Activated naive CD4-positive, alpha-beta T cell treated with anti-CD3 and anti-CD28 coated beads, Interleukin-2, amount 50 U/mL, for 72 hours (primary cell): ENCODE measurements around the gene SRRM3. TPM values are rescaled to one million over a fixed set of nuclear protein-coding genes. Genes with fewer than 3 reads are reported as not detected.
"Not testable (repeated sequence)": the region's sequence is repeated elsewhere in the genome, so short reads cannot be mapped to it uniquely, and the experiment has no call there.

Experiments used
- ATAC-seq, 2 donors: fragments of 150-1000 bp; cut with Tn5 transposase; 2 replicates each; pipeline ENCODE4 v1.10.0; 2021; ENCODE audit warnings: mild to moderate bottlenecking in 2 of 2, moderate library complexity in 2 of 2
- DNase-seq, 2 donors: peaks; one replicate each; pipeline ENCODE4 v3.0.0; 2021 to 2022; ENCODE audit warnings: low spot score in 2 of 2
- H3K27ac Mint-ChIP-seq, 2 donors: one replicate each; pipeline ENCODE4 v1.8.0; 2022; ENCODE audit warnings: mild to moderate bottlenecking in 2 of 2, mixed read lengths in 2 of 2
- H3K36me3 Mint-ChIP-seq, 2 donors: one replicate each; pipeline ENCODE4 v1.8.0; 2022; ENCODE audit warnings: mixed read lengths in 2 of 2
- H3K9me3 Mint-ChIP-seq, 2 donors: one replicate each; pipeline ENCODE4 v1.8.0; 2022; ENCODE audit warnings: mixed read lengths in 2 of 2
- total RNA-seq, 2 donors: library from RNA; stranded (reverse); gene quantifications; one replicate each; pipeline ENCODE4 v1.2.3, GENCODE V29; 2022

Gene SRRM3
- total RNA-seq, 2 donors from 2014 or later: not detected

DNA sequence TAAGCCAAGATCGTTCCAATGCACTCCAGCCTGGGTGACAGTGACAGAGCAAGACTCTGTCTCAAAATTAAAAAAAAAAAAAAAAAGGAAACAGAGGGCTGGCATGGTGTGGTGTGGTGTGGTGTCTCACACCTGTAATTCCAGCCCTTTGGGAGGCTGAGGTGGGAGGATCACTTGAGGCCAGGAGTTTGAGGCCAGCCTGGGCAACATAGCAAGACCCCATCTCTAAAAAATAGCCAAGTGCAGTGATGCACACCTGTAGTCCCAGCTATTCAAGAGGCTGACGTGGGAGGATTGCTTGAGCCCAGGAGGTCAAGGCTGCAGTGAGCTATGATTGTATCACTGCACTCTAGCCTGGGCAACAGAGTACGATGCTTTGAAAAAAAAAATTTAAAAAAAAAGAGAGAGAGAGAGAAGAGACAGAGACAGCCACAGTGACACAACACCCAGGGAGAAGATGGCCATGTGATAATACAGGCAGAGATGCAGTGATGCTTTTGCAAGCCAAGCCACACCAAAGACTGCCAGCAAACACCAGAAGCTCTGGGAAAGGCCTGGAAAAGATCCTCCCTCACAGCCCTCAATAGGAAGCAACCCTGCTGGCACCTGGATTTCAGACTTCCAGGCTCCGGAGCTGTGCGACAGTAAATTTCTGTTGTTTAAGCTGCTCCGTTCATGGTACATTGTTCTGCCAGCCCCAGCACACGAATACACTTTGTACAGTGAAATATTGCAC is 19.3 kb upstream of the SRRM3 start:
- no peak for ATAC-seq
- no peaks in the 10 kb centered on the region for H3K9me3 Mint-ChIP-seq
- peak overlapping the region in 1 of 2 donors; percentile 88 for H3K27ac Mint-ChIP-seq
- no peaks in the 10 kb centered on the region for H3K36me3 Mint-ChIP-seq
- no peak for DNase-seq

- no peak for DNase-seq
- Mint-ChIP-seq H3K36me3 (no peaks in the 10 kb centered on the region), H3K9me3 (no peaks in the 10 kb centered on the region), H3K27ac (no peak overlapping the region)
- ATAC-seq: no peak
Observed at GRCh38 chr7:76185187-76185896, 16.4 kb upstream of the SRRM3 start.

DNA sequence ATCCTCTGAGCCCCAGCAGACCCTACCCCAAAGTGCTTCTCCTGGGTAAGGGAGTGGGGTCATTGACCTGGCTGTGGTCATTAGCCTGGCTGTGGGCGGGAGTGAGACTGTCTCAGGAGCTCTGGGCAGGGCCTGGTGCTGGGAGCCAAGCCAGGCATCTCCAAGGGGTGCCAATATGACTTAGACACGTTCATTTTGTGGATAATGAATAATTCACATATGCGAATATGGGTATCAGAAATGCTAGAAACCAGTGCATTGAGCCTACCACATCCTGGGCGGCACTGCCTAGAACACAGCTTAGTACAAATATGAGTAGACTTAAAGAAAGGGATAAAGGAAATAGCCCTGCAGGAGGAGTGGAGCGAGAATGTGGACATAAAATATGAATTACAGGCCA is 14.4 kb upstream of the SRRM3 start:
- Mint-ChIP-seq H3K9me3 (no peaks in the 10 kb centered on the region), H3K36me3 (no peaks in the 10 kb centered on the region), H3K27ac (no peak overlapping the region)
- ATAC-seq (no peak), DNase-seq (no peak)

- H3K9me3 Mint-ChIP-seq: no peaks in the 10 kb centered on the region
- no peaks in the 10 kb centered on the region for H3K36me3 Mint-ChIP-seq
- DNase-seq: no peak
- H3K27ac Mint-ChIP-seq: no peak overlapping the region
- no peak for ATAC-seq
Observed at GRCh38 chr7:76189276-76189675, 12.4 kb upstream of the SRRM3 start.

GRCh38 chr7:76191783-76192240 is 9.9 kb upstream of the SRRM3 start:
- H3K9me3 Mint-ChIP-seq: no peaks in the 10 kb centered on the region
- no peak for ATAC-seq
- H3K36me3 Mint-ChIP-seq: no peaks in the 10 kb centered on the region
- H3K27ac Mint-ChIP-seq: no peak overlapping the region
- DNase-seq: no peak

- H3K36me3 Mint-ChIP-seq: no peaks in the 10 kb centered on the region
- H3K9me3 Mint-ChIP-seq: no peaks in the 10 kb centered on the region
- no peak overlapping the region for H3K27ac Mint-ChIP-seq
- DNase-seq: no peak
- no peak for ATAC-seq
Observed at GRCh38 chr7:76193466-76193865, 8.2 kb upstream of the SRRM3 start.

GRCh38 chr7:76193883-76194282 is 7.8 kb upstream of the SRRM3 start:
- H3K27ac Mint-ChIP-seq: no peak overlapping the region
- no peaks in the 10 kb centered on the region for H3K9me3 Mint-ChIP-seq
- DNase-seq: no peak
- no peak for ATAC-seq
- no peaks in the 10 kb centered on the region for H3K36me3 Mint-ChIP-seq

DNA sequence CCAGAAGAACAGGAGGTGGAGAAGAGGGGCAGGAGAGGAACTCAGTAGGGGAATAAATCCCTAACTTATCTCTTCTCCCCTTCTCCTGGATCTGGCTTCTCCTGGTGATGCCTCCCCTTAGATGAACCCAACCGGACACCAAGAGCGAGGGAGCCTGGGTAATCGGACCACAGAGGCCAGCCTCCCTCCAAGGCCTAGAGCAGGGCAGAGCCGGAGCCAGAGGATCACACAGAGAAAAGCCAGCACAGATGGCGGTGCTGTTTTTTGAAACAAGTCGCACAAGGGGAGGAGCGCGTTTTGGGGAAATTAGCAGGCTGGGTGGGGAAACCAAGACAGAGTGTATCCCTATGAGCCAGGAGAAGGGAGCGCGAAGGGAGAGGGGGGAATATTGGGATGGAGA is 4.9 kb upstream of the SRRM3 start:
- ATAC-seq (no peak), DNase-seq (no peak)
- Mint-ChIP-seq H3K9me3 (no peaks in the 10 kb centered on the region), H3K27ac (no peak overlapping the region), H3K36me3 (no peaks in the 10 kb centered on the region)

- Mint-ChIP-seq H3K27ac (no peak overlapping the region), H3K9me3 (no peaks in the 10 kb centered on the region), H3K36me3 (no peaks in the 10 kb centered on the region)
- ATAC-seq (no peak), DNase-seq (no peak)
Observed at GRCh38 chr7:76198202-76198601, 3.5 kb upstream of the SRRM3 start.

DNA sequence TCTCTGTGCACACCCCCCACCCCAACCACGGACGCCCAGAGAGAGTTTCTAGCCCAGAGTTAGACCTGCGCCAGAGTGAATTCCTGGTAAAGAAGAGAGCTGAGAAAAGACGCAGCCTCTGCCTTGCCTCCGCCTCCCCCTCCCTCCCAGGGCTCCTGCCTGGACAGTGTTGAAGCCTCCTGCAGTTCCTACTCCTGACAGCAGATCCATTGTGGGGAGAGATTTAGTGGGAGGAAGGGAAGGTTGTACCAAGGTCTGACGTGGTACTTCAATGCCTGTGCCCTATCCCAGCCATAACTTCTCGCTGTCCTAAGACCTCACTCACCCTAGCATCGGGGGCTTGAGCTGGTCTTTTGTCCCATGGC is 952 bp downstream of the SRRM3 start:
- ATAC-seq (no peak), DNase-seq (no peak)
- Mint-ChIP-seq H3K36me3 (no peaks in the 10 kb centered on the region), H3K27ac (no peak overlapping the region), H3K9me3 (no peaks in the 10 kb centered on the region)

DNA sequence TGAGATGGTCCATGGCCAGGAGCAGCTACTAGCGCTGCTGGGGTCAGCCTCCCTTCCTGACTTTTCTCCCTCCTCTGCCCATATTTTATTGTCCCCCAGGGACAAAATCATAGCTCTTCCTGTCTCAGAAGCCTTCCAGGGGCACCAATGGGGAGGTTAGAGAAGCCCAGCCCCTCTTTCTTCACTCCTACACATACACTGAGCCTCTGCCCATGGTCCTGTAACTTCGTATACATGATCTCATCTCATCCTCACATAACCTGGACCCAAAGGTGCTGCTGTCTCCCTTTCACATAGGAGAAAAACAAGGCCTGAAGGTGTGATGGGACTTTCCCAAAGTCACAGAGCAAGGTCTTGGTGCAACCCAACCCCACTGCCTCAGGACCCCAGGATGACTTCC is 2.5 kb downstream of the SRRM3 start:
- ATAC-seq (no peak), DNase-seq (no peak)
- Mint-ChIP-seq H3K27ac (no peak overlapping the region), H3K9me3 (no peaks in the 10 kb centered on the region), H3K36me3 (no peaks in the 10 kb centered on the region)

DNA sequence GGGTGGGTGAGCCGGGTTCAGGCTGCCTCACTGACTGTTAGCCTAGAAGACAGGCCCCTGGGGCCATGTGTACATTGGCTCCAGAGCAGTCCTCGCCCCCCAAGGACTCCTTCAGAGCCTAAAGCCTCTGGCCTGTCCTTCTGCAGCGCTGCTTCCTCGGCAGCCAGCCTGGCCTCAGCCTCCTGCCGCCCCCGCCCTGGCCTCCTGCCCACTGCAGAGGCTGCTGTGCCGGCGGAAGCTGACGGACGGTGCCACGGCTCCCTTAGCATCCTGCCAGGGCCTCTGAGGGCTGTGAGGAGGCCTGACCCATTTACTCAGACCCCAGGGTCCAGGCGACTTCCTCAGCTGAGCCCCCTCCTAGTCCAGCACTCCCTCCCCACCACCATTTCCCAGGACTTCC is 4.9 kb downstream of the SRRM3 start:
- Mint-ChIP-seq H3K9me3 (no peaks in the 10 kb centered on the region), H3K27ac (no peak overlapping the region)
- DNase-seq: no peak

GRCh38 chr7:76209310-76209709 is 7.6 kb downstream of the SRRM3 start:
- no peak overlapping the region for H3K27ac Mint-ChIP-seq
- no peak for DNase-seq
- H3K9me3 Mint-ChIP-seq: no peaks in the 10 kb centered on the region
- ATAC-seq: no peak
- H3K36me3 Mint-ChIP-seq: no peaks in the 10 kb centered on the region

More for the DNA sequence above, 4.9 kb downstream of the SRRM3 start:
- no peak for ATAC-seq
- H3K36me3 Mint-ChIP-seq: no peaks in the 10 kb centered on the region

DNA sequence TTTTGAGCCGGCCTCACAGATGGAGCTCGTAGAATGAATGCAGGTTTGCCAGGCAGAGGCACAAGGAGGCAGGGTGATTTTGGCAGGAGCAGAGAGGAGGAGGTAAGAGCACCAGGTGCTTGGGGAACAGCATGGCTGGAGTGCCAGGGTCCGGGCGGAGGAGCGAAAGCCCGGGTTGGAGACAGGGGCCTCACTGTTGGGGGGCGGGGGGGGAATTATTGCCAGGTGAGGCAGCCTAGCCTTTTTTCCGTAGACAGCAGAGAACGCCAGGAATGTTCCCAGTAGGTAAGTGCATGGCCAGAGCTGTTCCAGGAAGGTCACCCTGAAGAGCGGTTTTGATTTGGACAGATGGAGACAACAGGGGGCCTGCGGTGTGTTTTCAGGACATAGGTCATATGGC is 9.5 kb downstream of the SRRM3 start:
- ATAC-seq (no peak), DNase-seq (no peak)
- no peak overlapping the region for H3K27ac Mint-ChIP-seq
- H3K36me3 Mint-ChIP-seq: no peaks in the 10 kb centered on the region
- H3K9me3 Mint-ChIP-seq: no peaks in the 10 kb centered on the region

GRCh38 chr7:76215349-76215748 is 13.7 kb downstream of the SRRM3 start:
- ATAC-seq, H3K9me3 Mint-ChIP-seq, DNase-seq: not testable (repeated sequence)

DNA sequence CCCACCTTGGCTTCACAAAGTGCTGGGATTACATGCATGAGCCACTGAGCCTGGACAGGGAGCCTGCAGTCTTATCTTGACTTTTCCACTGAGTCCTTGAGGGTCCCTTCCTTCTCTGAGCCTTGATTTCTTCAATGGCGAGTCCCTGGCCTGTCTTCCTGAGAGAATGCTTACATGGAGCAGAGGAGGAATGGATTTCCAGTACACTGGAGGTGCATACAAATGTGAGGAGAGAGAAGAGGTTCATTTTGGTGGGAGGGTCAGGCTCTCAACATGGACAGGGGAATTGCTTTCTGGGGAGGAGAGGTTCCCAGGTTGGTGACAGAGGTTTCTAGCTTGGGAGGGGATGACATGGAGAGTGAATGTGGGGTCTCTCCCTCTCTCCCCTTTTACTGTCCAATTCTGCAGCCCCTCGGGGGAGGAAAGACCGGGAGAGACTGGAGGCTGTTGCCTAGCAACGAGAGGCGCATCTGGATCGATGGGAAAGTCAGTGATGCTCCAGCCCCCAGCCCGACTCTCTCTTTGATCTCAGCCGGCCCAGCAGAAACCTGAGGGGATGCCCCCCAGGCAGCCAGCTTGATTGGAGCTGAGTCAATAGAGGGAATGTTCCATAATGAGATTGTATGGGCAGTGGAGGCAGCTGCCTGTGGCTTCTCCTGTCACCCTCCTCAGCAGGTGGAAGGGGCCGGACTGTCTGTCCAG is 14.8 kb downstream of the SRRM3 start:
- ATAC-seq (no peak), DNase-seq (no peak)
- no peak overlapping the region for H3K27ac Mint-ChIP-seq
- H3K9me3 Mint-ChIP-seq: no peaks in the 10 kb centered on the region
- H3K36me3 Mint-ChIP-seq: no peaks in the 10 kb centered on the region

More at GRCh38 chr7:76215349-76215748, 13.7 kb downstream of the SRRM3 start:
- H3K36me3 Mint-ChIP-seq, H3K27ac Mint-ChIP-seq: not testable (repeated sequence)

GRCh38 chr7:76217942-76218566 is 16.4 kb downstream of the SRRM3 start:
- H3K27ac Mint-ChIP-seq: no peak overlapping the region
- ATAC-seq (no peak), DNase-seq (no peak)
- no peaks in the 10 kb centered on the region for H3K9me3 Mint-ChIP-seq
- H3K36me3 Mint-ChIP-seq: no peaks in the 10 kb centered on the region
